GM23338 (cell line): ENCODE results near the gene CDCP1. TPM values are rescaled to one million over a fixed set of nuclear protein-coding genes. Genes with fewer than 3 reads are reported as not detected.

Experiments used
- ATAC-seq: fragments of 200-7000 bp; cut with Tn5 transposase; 3 replicates; pipeline ENCODE4 v1.9.1; 2020
- DNase-seq: peaks from one replicate; pipeline ENCODE4 v3.0.0-alpha.2; 2015; ENCODE audit warnings: low spot score
- H2AFZ ChIP-seq: fragments of 200-600 bp; sonication (generic); 2 replicates; pipeline ENCODE4 v1.8.0; 2016; ENCODE audit warnings: antibody characterized with exemption, mild to moderate bottlenecking, moderate library complexity
- H3F3A ChIP-seq: fragments of 200-600 bp; sonication (generic); replicated peaks from 2 replicates; pipeline ENCODE4 v1.8.0; 2017; ENCODE audit warnings: antibody characterized with exemption, mixed run types, low read depth
- H3K27ac ChIP-seq: fragments of 200-600 bp; sonication (generic); 2 replicates; pipeline ENCODE4 v1.6.1; 2016; ENCODE audit warnings: low read depth
- H3K27me3 ChIP-seq: fragments of 200-600 bp; sonication (generic); 2 replicates; pipeline ENCODE4 v1.8.0; 2016; ENCODE audit warnings: mild to moderate bottlenecking, mixed run types, moderate library complexity; ENCODE audit not compliant: insufficient read depth
- H3K36me3 ChIP-seq: fragments of 200-600 bp; sonication (generic); 2 replicates; pipeline ENCODE4 v1.8.0; 2016; ENCODE audit warnings: mild to moderate bottlenecking; ENCODE audit not compliant: insufficient read depth
- H3K4me1 ChIP-seq: fragments of 200-600 bp; sonication (generic); 2 replicates; pipeline ENCODE4 v1.8.0; 2016; ENCODE audit warnings: mild to moderate bottlenecking, moderate library complexity; ENCODE audit not compliant: insufficient read depth
- H3K4me2 ChIP-seq: fragments of 200-600 bp; sonication (generic); 2 replicates; pipeline ENCODE4 v1.7.1; 2017; ENCODE audit warnings: mixed run types
- H3K4me3 ChIP-seq: fragments of 200-600 bp; sonication (generic); 2 replicates; pipeline ENCODE4 v1.6.1; 2016; ENCODE audit warnings: mixed run types
- H3K79me2 ChIP-seq: fragments of 200-600 bp; sonication (generic); replicated peaks from 2 replicates; pipeline ENCODE4 v1.8.0; 2017; ENCODE audit warnings: mild to moderate bottlenecking; ENCODE audit not compliant: insufficient read depth
- H3K9me2 ChIP-seq: fragments of 200-600 bp; sonication (generic); 2 replicates; pipeline ENCODE4 v1.8.0; 2017; ENCODE audit not compliant: insufficient read depth
- H4K20me1 ChIP-seq: fragments of 200-600 bp; sonication (generic); replicated peaks from 2 replicates; pipeline ENCODE4 v1.8.0; 2017; ENCODE audit warnings: mild to moderate bottlenecking; ENCODE audit not compliant: insufficient read depth
- H3K27ac Mint-ChIP-seq: 2 replicates; pipeline ENCODE4 v1.8.0; 2020; ENCODE audit warnings: inconsistent platforms, mild to moderate bottlenecking, moderate library complexity, mixed read lengths
- H3K27me3 Mint-ChIP-seq: 3 replicates; pipeline ENCODE4 v1.8.0; 2022; ENCODE audit warnings: low read depth, mild to moderate bottlenecking, moderate library complexity, mixed read lengths, inconsistent platforms; ENCODE audit not compliant: insufficient read depth, poor library complexity
- H3K36me3 Mint-ChIP-seq: 3 replicates; pipeline ENCODE4 v1.8.0; 2021; ENCODE audit warnings: low read depth, mild to moderate bottlenecking, inconsistent platforms, moderate library complexity, mixed read lengths
- H3K4me1 Mint-ChIP-seq: 3 replicates; pipeline ENCODE4 v1.8.0; 2020; ENCODE audit warnings: mild to moderate bottlenecking, inconsistent platforms, mixed read lengths
- H3K4me3 Mint-ChIP-seq: 3 replicates; pipeline ENCODE4 v1.8.0; 2021; ENCODE audit warnings: moderate library complexity, mild to moderate bottlenecking, inconsistent platforms, mixed read lengths
- H3K9me3 Mint-ChIP-seq: 3 replicates; pipeline ENCODE4 v1.8.0; 2020; ENCODE audit warnings: moderate library complexity, mild to moderate bottlenecking, inconsistent platforms, mixed read lengths
- EZH2 ChIP-seq: fragments of 200-600 bp; sonication (generic); IDR thresholded peaks from one replicate; pipeline ENCODE4 v1.8.0; 2017; ENCODE audit warnings: antibody characterized with exemption, mild to moderate bottlenecking, low read depth; ENCODE audit not compliant: unreplicated experiment
- POLR2AphosphoS5 ChIP-seq: IDR thresholded peaks from 2 replicates; pipeline ENCODE4 v1.6.1; 2016; ENCODE audit warnings: antibody characterized with exemption, low read depth
- ZNF114 ChIP-seq: fragments of 250-450 bp; sonication (Bioruptor Pico); IDR thresholded peaks from 2 replicates; pipeline ENCODE4 v1.5.0; 2020; ENCODE audit warnings: mild to moderate bottlenecking, moderate library complexity
- ZNF331 ChIP-seq: fragments of 250-450 bp; sonication (Bioruptor Pico); IDR thresholded peaks from 2 replicates; pipeline ENCODE4 v1.5.0; 2020; ENCODE audit warnings: low read depth, mild to moderate bottlenecking, moderate library complexity
- polyA plus RNA-seq: library from polyadenylated mRNA; unstranded; fragments of >200 nt; fragmentation: Nextera tagmentation; extraction: Ambion mirVana; gene quantifications from 2 replicates; pipeline ENCODE4 v1.2.1, GENCODE V29; 2016
- total RNA-seq: library from RNA; depleted of rRNA; stranded (reverse); fragments of >200 nt; shearing (Covaris generic); gene quantifications from 2 replicates; pipeline ENCODE4 v1.2.3, GENCODE V29; 2014
- TF ChIP-seq, protein P1 (sequence below): IDR thresholded peaks from one replicate; pipeline ENCODE4 v1.6.1; 2018; ENCODE audit warnings: antibody characterized with exemption; ENCODE audit not compliant: unreplicated experiment
- TF ChIP-seq, protein P2 (sequence below): IDR thresholded peaks from 2 replicates; pipeline ENCODE4 v1.6.1; 2016; ENCODE audit warnings: antibody characterized with exemption
- TF ChIP-seq, protein P3 (sequence below), 2 experiments: fragments of 200-600 bp in 1 of 2; sonication (generic) in 1 of 2; conservative IDR thresholded peaks; 2 replicates each; pipeline versions ENCODE4 v1.5.1 to v1.6.1; 2016 to 2017; ENCODE audit warnings: antibody characterized with exemption in 2 of 2, low read depth in 2 of 2, mild to moderate bottlenecking in 2 of 2, moderate library complexity in 1 of 2

CDCP1 gene
- total and polyA plus RNA-seq, 2 experiments from 2014 or later: 7.7 to 20.1 TPM

GRCh38 chr3:45043728-45044299 is 102.4 kb downstream of the CDCP1 start:
- H3K79me2 ChIP-seq: no peaks in the 10 kb centered on the region
- H3K36me3 ChIP-seq: no peaks in the 10 kb centered on the region
- no peaks in the 10 kb centered on the region for H3K9me2 ChIP-seq
- peaks cover 3% of the 10 kb centered on the region for H3K27me3 Mint-ChIP-seq
- no peak overlapping the region for H3K27ac ChIP-seq
- no peaks in the 10 kb centered on the region for H3F3A ChIP-seq
- H3K36me3 Mint-ChIP-seq: no peaks in the 10 kb centered on the region
- TF ChIP-seq, protein P1, sequence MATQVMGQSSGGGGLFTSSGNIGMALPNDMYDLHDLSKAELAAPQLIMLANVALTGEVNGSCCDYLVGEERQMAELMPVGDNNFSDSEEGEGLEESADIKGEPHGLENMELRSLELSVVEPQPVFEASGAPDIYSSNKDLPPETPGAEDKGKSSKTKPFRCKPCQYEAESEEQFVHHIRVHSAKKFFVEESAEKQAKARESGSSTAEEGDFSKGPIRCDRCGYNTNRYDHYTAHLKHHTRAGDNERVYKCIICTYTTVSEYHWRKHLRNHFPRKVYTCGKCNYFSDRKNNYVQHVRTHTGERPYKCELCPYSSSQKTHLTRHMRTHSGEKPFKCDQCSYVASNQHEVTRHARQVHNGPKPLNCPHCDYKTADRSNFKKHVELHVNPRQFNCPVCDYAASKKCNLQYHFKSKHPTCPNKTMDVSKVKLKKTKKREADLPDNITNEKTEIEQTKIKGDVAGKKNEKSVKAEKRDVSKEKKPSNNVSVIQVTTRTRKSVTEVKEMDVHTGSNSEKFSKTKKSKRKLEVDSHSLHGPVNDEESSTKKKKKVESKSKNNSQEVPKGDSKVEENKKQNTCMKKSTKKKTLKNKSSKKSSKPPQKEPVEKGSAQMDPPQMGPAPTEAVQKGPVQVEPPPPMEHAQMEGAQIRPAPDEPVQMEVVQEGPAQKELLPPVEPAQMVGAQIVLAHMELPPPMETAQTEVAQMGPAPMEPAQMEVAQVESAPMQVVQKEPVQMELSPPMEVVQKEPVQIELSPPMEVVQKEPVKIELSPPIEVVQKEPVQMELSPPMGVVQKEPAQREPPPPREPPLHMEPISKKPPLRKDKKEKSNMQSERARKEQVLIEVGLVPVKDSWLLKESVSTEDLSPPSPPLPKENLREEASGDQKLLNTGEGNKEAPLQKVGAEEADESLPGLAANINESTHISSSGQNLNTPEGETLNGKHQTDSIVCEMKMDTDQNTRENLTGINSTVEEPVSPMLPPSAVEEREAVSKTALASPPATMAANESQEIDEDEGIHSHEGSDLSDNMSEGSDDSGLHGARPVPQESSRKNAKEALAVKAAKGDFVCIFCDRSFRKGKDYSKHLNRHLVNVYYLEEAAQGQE: no peak
- TF ChIP-seq, protein P2, sequence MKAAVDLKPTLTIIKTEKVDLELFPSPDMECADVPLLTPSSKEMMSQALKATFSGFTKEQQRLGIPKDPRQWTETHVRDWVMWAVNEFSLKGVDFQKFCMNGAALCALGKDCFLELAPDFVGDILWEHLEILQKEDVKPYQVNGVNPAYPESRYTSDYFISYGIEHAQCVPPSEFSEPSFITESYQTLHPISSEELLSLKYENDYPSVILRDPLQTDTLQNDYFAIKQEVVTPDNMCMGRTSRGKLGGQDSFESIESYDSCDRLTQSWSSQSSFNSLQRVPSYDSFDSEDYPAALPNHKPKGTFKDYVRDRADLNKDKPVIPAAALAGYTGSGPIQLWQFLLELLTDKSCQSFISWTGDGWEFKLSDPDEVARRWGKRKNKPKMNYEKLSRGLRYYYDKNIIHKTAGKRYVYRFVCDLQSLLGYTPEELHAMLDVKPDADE: no peak
- TF ChIP-seq EZH2 (no peak), ZNF331 (no peak), ZNF114 (no peak)
- TF ChIP-seq, protein P3, sequence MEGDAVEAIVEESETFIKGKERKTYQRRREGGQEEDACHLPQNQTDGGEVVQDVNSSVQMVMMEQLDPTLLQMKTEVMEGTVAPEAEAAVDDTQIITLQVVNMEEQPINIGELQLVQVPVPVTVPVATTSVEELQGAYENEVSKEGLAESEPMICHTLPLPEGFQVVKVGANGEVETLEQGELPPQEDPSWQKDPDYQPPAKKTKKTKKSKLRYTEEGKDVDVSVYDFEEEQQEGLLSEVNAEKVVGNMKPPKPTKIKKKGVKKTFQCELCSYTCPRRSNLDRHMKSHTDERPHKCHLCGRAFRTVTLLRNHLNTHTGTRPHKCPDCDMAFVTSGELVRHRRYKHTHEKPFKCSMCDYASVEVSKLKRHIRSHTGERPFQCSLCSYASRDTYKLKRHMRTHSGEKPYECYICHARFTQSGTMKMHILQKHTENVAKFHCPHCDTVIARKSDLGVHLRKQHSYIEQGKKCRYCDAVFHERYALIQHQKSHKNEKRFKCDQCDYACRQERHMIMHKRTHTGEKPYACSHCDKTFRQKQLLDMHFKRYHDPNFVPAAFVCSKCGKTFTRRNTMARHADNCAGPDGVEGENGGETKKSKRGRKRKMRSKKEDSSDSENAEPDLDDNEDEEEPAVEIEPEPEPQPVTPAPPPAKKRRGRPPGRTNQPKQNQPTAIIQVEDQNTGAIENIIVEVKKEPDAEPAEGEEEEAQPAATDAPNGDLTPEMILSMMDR (conservative IDR thresholded peaks at IDR 0.05; ENCODE audit: low read depth in 2 of 2): 0 out of 4 replicates have a peak, but pooled peaks of 1 of the 2 experiments have one; percentile 0
- no peaks in the 10 kb centered on the region for H4K20me1 ChIP-seq
- ATAC-seq (no peak), DNase-seq (no peak)
- H3K4me2 ChIP-seq: no peak overlapping the region
- no peak overlapping the region for H3K27ac Mint-ChIP-seq
- no peak overlapping the region for H3K4me3 Mint-ChIP-seq
- no peak overlapping the region for H3K4me3 ChIP-seq
- H3K4me1 Mint-ChIP-seq: peaks cover 4% of the 10 kb centered on the region; the same call in 2 of the 3 replicates
- H3K27me3 ChIP-seq: no peaks in the 10 kb centered on the region
- H3K9me3 Mint-ChIP-seq: no peaks in the 10 kb centered on the region
- no peak overlapping the region for H2AFZ ChIP-seq
- no peaks in the 10 kb centered on the region for H3K4me1 ChIP-seq

DNA sequence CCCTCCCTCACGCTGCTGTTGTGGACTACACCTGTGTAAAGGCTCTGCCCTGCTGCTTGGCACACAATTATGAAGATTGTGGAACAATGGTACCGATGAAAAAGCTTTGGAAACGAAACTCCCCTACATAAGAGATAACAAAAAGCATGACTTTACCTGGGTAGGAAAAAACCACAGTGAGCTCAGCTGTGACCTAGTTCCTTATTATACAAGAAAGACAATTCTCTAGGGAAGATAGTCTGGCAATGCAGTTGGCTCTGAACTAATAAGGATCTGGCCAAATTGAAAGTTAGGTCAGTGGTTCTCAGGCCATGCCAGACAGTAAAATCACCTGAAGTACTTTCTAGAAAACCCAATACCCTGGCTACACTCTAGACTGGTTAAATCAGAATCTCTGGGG is 104.0 kb downstream of the CDCP1 start:
- Histone ChIP-seq H3K4me2 (no peak overlapping the region), H2AFZ (no peak overlapping the region), H3K27ac (no peak overlapping the region), H3K79me2 (no peaks in the 10 kb centered on the region), H4K20me1 (no peaks in the 10 kb centered on the region), H3K36me3 (no peaks in the 10 kb centered on the region), H3K4me1 (peaks cover 7% of the 10 kb centered on the region), H3K9me2 (no peaks in the 10 kb centered on the region), H3K4me3 (no peak overlapping the region), H3K27me3 (peaks cover 1% of the 10 kb centered on the region), H3F3A (0 out of 2 replicates have a peak, but pooled peaks cover under 1% of the 10 kb centered on the region)
- peaks cover 12% of the 10 kb centered on the region; the same call in 2 of the 3 replicates for H3K4me1 Mint-ChIP-seq
- no peak for DNase-seq
- H3K36me3 Mint-ChIP-seq: no peaks in the 10 kb centered on the region
- H3K27ac Mint-ChIP-seq: no peak overlapping the region
- no peaks in the 10 kb centered on the region for H3K9me3 Mint-ChIP-seq
- H3K4me3 Mint-ChIP-seq: no peak overlapping the region
- ATAC-seq: no peak
- H3K27me3 Mint-ChIP-seq: peaks cover 10% of the 10 kb centered on the region
- TF ChIP-seq, protein P3 (conservative IDR thresholded peaks at IDR 0.05; ENCODE audit: low read depth in 2 of 2): no peak
- TF ChIP-seq EZH2 (no peak), POLR2AphosphoS5 (no peak)
